Measurements from ENCODE around the gene PHC1.

Gene PHC1

DNA sequence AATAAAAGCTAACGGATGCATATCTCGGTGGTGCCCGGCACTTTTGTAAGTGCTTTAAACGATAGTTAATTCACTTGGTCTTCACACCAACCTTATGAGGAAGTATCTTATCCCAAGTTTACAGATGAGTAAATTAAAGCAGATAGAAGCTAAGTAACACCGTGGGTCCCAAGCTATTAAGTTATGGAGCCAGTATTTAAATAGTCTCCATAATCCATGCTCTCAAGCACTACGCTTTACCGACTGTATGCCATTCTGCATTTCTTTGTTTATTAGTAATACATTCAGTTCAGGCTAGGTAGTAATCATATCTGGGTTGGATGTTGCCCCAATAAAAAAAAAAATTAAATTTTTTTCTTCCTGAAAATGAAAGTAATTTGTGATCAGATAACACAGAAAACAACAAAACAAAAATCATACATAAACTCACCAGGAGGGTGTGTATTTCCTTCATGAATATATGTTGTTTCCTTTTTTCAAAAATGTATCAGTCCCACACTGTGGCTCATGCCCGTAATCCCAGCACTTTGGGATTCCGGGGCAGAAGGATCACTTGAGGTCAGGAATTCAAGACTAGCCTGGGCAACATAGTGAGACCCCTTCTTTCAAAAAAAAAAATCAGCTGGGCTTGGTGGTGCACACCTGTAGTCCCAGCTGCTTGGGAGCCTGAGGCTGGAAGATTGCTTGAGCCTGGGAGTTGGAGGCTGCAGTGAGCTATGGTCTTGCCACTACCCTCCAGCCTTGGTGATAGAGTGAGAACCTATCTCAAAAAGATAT lies 36.6 kb downstream of the PHC1 start:
- DNase-seq, result no peak

DNA sequence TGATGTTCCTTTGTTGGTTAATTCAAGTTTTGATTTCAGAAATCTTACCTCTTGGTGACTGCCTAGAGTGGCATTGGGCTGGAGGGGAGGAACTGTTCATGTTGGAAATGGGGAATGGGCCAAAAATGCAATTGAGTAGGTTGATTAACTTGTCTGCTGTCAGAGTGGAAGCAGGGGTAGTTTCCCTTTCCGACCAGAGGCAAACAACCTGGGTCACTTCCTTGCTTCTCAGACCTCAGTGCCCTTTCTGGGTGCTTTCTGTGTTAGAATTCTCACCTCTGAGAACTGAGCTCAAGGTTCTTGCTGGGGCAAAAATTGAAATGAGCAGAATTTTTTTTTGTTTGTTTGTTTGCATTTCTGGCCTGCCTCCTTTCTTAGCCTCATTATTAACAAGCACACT lies 37.4 kb downstream of the PHC1 start:
- DNase-seq, result no peak

DNA sequence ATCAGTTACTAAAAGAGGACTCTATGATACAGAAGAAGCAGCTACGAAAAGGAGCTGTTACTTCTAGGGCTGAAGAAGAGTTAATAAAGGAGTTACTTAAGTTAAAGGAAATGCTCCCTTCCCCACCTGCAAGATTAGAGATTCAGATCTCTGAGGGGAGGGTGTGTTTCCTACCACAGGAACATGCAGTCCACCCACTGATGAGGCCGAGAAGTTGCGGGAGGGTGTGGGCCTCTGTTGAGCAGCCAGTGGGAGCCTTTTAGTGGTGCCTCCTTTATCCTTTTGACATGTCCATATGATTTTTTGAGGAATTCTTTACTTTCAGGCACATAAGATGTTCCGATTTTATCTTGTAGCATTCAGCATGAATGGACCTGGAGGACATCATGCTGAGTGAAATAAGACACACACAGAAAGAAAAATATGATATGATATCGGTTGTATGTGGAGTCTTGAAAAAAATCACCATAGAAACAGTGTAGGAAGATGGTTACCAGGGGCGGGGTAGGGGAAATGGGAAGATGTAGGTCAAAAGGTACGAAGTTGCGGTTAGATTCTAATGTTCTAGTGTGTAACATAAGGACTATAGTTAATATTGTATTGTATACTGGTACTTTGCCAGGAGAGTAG lies 39.6 kb downstream of the PHC1 start:
- DNase-seq, result no peak

DNA sequence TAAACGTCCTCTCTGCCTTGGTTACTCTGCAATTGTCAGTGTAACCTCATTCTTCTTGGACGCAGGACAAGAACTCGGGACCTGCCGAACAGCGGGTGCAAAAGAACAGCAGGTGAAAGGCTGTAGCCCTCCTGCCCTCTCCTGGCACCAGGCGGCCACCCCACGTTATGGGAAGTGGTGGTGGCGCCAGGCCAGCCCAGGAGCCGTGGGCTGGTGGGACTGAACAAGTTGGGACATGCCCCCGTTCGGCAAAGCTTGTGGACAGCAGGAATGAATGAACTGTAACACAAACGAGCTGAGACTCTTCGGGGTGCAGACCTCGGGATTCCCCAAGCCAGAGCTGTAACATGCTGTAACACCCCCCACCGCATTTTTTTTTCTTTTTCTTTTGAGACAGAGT lies 41.8 kb downstream of the PHC1 start:
- no peak for DNase-seq

DNA sequence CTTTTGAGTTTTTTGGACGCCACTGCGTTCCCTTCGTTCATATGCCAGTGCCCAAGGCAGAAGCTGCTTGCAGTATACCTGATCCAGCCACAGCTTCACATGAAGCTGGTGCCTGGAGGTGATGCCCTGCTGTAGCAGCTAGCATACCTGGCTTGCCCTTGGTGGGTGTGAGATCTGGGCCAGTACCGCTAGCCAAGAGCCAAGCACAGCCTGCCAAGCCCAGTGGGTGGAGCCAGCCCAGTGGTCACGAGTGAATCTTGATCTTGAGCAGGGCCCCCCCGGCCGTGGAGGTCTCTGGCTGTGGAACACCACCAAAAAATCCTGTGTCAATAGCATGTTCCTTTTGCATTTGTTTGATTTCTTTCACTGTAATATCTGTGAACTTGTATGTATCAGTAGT lies 42.5 kb downstream of the PHC1 start:
- DNase-seq, result no peak

DNA sequence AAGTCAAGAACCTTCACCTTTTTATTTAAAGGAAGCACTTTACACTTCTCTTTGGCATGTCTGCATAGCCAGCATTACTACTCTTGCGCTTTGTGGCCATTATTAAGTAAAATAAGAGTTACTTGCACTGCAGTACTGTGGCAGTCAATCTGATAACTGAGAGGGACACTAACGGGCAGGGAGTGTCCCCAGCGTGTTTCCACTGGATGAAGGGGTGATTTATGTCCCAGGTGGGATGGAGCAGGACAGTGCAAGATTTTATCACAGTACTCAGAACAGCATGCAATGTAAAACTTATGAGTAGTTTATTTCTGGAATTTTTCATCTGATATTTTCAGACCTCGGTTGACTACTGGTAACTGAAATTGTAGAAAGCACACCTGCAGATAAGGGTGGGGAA lies 43.3 kb downstream of the PHC1 start:
- DNase-seq, result no peak

DNA sequence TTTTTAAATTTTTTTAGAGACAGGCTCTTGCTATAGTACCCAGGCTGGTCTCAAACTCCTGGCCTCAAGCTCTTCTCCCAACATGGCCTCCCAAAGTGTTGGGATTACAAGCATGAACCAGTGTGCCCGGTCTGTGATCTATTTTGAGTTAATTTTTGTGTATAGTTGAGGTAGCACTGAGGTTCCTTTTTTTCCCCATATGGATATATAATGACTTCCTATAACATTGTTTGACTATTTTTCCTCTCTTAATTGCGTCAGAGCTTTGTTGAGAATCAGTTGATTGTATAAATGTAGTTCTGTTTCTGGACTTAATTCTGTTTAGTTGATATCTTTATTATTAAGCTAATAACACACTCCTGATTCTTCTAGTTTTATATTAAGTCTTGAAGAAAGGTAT lies 43.8 kb downstream of the PHC1 start:
- DNase-seq, result no peak

DNA sequence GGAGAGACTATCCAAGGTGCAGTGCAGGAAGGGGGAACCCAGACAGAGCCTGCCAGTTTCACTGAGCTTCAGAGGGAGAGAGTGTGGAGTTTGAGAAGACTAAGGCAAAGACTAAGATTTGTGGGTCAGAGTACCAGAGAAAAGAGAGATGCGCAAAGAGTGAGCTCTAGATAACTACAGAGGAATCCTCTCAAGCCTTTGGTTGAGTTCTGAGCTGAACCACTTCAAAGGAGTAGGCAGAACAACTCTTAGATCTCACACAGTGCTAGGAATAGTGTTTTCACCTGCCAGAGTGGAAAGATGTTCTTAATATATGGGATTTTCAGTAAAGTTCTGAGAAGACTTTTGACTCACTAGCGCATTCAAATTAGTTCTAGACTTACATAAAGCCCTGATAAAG lies 45.9 kb downstream of the PHC1 start:
- DNase-seq, result no peak

DNA sequence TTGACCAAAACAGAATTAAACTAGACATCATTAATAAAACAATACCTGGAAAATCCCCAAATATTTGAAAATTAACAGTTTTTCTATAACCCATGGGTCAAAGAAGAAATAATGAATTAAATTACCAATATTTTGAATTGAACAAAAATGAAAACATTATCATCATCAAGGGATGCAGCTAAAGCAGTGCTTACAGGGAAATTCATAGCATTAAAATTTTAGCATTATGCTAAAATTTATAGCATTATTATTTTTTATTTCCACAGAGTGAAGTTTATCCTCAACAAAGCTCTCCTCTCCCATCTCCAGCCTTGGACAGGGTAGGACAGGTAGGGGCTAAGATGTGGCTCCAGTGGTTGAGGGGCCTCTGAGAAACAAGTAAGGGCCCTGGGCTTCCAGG lies 54.5 kb downstream of the PHC1 start:
- DNase-seq, result no peak

DNA sequence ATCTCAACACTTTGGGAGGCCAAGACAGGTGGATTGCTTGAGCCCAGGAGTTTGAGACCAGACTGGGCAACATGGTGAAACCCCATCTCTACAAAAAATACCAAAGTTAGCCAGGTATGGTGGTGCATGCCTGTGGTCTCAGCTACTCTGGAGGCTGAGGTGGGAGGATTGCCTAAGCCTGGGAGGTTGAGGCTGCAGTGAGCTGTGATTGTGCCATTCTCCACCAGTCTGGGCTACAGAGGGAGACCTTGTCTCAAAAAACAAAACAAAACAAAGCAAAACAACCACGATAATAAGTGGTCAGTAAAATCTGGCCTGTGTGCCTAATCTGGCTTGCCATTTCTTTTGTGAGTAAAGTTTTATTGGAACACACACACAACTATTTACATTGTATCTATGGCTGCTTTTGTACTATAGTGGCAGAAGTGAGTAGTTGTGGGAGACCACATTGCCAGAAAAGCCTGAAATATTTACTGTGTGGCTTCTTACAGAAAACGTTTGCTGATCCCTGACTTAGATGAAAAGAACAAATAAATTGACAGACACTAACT lies 55.6 kb downstream of the PHC1 start:
- no peak for DNase-seq

DNA sequence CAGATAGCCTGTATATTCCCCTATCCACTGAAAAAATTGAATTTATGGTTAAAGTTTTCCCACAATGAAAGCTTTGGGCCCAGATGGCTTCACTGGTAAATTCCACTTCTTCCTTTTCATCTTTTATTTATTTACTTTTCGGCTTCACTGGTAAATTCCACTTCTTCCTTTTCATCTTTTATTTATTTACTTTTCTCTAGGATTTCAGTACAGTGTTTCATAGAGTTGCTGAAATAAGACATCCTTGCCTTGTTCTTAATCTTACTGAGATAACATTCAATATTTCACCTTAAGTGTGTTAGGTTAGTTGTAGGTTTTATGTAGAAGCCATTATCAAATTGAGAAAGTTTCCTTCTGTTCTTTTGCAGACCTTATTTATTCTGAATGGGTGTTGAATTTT lies 56.1 kb downstream of the PHC1 start:
- no peak for DNase-seq

DNA sequence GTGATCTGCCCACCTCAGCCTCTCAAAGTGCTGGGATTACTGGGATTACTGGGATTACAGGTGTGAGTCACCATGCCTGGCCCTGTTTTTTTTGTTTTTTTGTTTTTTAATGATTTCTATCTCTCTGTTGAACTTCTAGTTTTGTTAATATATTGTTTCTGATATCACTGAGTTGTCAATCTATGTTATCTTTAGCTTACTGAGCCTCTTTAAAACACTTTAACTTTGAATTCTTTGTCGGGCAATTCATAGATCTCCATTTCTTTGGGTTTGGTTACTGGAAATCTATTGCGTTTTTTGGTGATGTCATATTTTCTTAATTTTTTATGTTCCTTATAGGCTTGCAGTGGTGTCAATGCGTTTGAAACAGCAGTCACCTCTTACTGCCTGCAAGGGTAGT lies 65.8 kb downstream of the PHC1 start:
- no peak for DNase-seq

DNA sequence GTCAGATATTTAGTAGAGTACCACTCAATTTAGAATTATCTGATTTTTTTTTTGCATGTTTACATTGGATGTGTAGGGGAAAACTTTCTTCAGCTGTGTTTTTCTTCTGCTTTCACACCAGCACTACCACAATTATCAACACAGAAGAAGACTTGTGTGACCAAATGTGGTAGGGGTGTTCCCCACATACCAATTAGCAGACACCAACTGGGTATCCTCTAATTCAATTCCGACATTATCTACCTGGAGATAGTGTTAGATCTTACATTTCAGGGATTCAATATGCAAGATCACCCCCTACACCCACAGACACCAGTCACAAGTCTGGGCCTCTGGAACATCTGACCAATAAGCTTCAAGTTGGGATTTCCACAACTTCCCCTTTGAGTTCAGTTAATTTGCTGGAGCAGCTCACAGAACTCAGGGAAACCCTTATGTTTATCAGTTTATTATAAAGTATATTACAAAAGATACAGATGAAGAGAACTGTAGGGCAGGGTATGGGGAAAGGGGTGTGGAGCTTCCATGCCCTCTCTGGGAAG lies 71.0 kb downstream of the PHC1 start:
- DNase-seq, result no peak

DNA sequence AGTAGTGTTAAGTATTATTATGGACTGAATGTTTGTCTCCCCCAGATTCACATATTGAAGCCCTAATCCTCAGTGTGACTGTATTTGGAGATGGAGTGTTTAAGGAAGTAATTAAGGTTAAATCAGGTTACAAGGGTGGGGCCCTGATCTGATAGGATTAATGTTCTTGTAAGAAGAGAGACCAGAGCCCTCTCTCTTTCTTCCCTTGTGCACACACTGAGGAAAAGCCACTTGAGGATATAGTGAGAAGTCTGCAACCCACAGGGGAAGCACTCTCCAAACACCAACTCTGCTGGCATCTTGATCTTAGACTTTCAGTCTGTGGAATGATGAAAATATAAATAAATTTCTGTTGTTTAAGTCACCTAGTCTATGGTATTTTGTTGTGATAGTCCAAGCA lies 72.9 kb downstream of the PHC1 start:
- no peak for DNase-seq

DNA sequence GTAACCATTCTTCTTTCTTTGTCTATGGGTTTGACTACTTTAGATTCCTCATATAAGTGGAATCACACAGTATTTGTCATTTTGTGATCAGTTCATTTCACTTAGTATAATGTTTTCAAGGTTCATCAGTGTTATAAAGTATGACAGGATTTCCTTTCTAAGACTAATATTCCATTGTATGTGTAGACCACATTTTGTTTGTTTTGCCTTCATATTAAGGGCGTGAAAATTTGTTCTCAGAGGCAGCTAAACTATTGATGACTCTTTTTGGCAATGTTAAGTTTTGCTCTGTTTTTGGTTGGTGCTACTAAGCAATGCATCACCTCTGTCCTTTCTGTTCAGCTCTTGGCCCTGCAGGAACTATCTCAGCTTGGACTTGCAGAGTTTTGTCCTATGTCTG lies 73.4 kb downstream of the PHC1 start:
- no peak for DNase-seq

DNA sequence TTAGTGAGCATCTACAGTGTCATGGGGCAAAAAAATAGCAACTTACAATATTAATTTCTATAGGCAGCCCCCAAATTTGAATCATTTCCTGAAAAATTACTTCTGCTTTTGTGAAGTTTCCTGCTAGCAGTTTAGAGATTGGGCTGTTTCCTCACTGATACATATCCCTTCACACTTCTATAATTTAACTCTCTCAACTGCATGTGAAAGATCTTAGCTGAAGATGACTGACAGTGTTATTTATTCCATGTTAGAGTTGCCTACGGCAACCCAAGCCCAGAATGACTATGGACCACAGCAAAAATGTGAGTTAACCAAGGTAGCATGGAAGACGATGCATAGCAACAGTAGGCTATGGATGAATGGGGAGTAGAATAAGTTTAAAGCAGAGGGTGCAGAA lies 75.1 kb downstream of the PHC1 start, which contains the start of gene KLRG1:
Gene KLRG1 (plus strand): TSS at position 134 of the 400 bp plus-strand sequence. CDS start 90 bp downstream, at position 224.
- no peak for DNase-seq

All from hippocampal formation (tissue), 2 donors.